K562 (cell line): ENCODE results near the gene CEP57.

Experiments
- ARNT ChIP-seq, 2 experiments: fragments of 450-650 bp; IDR thresholded peaks; 2 replicates each; pipeline ENCODE4 v1.6.1; 2016; ENCODE audit warnings: mild to moderate bottlenecking in 1 of 2
- BHLHE40 ChIP-seq: IDR thresholded peaks from 2 replicates; pipeline ENCODE4 v1.6.1; 2011; ENCODE audit warnings: low read length, improper control_type of control experiment
- HDAC1 ChIP-seq, 2 experiments: fragments of 450-650 bp; IDR thresholded peaks; 2 replicates each; pipeline ENCODE4 v1.6.1; 2016 to 2017; ENCODE audit warnings: inconsistent platforms in 1 of 2, mild to moderate bottlenecking in 1 of 2, moderate library complexity in 1 of 2
- TF ChIP-seq, protein P1 (sequence below): IDR thresholded peaks from 3 replicates; pipeline ENCODE4 v1.6.1; 2011; ENCODE audit warnings: borderline replicate concordance, mild to moderate bottlenecking; ENCODE audit not compliant: insufficient read length, insufficient read depth
- TF ChIP-seq, protein P2 (sequence below), 3 experiments: IDR thresholded peaks in 2 of 3; conservative IDR thresholded peaks in 1 of 3; 2 replicates each; pipeline ENCODE4 v1.5.1; 2011 to 2012; ENCODE audit warnings: low read length in 3 of 3, mild to moderate bottlenecking in 3 of 3, control low read depth in 2 of 3, improper control_type of control experiment in 1 of 3, inconsistent platforms in 1 of 3, low read depth in 1 of 3, mixed read lengths in 1 of 3, moderate library complexity in 1 of 3; ENCODE audit not compliant: insufficient read depth in 2 of 3

DNA sequence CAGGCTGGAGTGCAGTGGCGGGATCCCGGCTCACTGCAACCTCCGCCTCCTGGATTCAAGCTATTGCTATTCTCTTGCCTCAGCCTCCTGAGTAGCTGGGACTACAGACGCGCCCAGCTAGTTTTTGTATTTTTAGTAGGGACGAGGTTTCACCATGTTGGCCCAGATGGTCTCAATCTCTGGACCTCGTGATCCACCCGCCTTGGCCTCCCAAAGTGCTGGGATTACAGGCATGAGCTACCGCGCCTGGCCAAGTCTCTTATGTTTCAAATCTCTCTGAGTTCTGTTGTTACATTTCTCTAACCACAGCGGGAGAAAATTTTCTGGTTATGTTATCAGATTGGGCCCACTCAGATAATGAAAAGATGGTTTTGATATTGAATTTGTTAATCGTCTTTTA is 10.1 kb downstream of the CEP57 start:
- TF ChIP-seq BHLHE40 (no peak), HDAC1 (IDR thresholded peaks at IDR 0.05) (no peak), ARNT (IDR thresholded peaks at IDR 0.05) (no peak)
- TF ChIP-seq, protein P1, sequence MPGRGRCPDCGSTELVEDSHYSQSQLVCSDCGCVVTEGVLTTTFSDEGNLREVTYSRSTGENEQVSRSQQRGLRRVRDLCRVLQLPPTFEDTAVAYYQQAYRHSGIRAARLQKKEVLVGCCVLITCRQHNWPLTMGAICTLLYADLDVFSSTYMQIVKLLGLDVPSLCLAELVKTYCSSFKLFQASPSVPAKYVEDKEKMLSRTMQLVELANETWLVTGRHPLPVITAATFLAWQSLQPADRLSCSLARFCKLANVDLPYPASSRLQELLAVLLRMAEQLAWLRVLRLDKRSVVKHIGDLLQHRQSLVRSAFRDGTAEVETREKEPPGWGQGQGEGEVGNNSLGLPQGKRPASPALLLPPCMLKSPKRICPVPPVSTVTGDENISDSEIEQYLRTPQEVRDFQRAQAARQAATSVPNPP, result no peak
- TF ChIP-seq, protein P2, sequence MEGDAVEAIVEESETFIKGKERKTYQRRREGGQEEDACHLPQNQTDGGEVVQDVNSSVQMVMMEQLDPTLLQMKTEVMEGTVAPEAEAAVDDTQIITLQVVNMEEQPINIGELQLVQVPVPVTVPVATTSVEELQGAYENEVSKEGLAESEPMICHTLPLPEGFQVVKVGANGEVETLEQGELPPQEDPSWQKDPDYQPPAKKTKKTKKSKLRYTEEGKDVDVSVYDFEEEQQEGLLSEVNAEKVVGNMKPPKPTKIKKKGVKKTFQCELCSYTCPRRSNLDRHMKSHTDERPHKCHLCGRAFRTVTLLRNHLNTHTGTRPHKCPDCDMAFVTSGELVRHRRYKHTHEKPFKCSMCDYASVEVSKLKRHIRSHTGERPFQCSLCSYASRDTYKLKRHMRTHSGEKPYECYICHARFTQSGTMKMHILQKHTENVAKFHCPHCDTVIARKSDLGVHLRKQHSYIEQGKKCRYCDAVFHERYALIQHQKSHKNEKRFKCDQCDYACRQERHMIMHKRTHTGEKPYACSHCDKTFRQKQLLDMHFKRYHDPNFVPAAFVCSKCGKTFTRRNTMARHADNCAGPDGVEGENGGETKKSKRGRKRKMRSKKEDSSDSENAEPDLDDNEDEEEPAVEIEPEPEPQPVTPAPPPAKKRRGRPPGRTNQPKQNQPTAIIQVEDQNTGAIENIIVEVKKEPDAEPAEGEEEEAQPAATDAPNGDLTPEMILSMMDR (IDR thresholded peaks at IDR 0.05 in 2 of 3, conservative IDR thresholded peaks at IDR 0.05 in 1 of 3; ENCODE audit: insufficient read depth in 2 of 3, low read depth in 1 of 3, low read length in 3 of 3), result no peak
